KMS-11 (cell line): ENCODE measurements around the gene LCE2C.

Source experiments
- H2AFZ ChIP-seq: fragments of 200-600 bp; sonication (generic); 2 replicates; pipeline ENCODE4 v1.6.1; 2016; ENCODE audit warnings: antibody characterized with exemption, mixed run types, low read depth
- H3K27ac ChIP-seq: fragments of 200-600 bp; sonication (generic); 2 replicates; pipeline ENCODE4 v1.6.1; 2016; ENCODE audit warnings: mild to moderate bottlenecking, mixed run types
- H3K27me3 ChIP-seq: fragments of 200-600 bp; sonication (generic); 2 replicates; pipeline ENCODE4 v1.6.1; 2017; ENCODE audit warnings: mild to moderate bottlenecking, low read depth, mixed run types, moderate library complexity; ENCODE audit not compliant: insufficient read depth
- H3K36me3 ChIP-seq: fragments of 200-600 bp; sonication (generic); 2 replicates; pipeline ENCODE4 v1.6.1; 2017; ENCODE audit warnings: mild to moderate bottlenecking, mixed run types; ENCODE audit not compliant: insufficient read depth
- H3K4me1 ChIP-seq: fragments of 200-600 bp; sonication (generic); 2 replicates; pipeline ENCODE4 v1.6.1; 2016; ENCODE audit warnings: mild to moderate bottlenecking, low read depth, mixed run types; ENCODE audit not compliant: poor library complexity, severe bottlenecking
- H3K4me2 ChIP-seq: fragments of 200-600 bp; sonication (generic); 2 replicates; pipeline ENCODE4 v1.7.0; 2016; ENCODE audit warnings: mild to moderate bottlenecking, mixed run types
- H3K4me3 ChIP-seq: fragments of 200-600 bp; sonication (generic); IDR thresholded peaks from 2 replicates; pipeline ENCODE4 v1.6.1; 2017; ENCODE audit warnings: low read depth, low read length, mixed read lengths; ENCODE audit not compliant: insufficient read depth
- H3K79me2 ChIP-seq: fragments of 200-600 bp; sonication (generic); 2 replicates; pipeline ENCODE4 v1.6.1; 2016; ENCODE audit warnings: low read depth, mixed run types; ENCODE audit not compliant: insufficient read depth
- H3K9ac ChIP-seq: fragments of 200-600 bp; sonication (generic); 2 replicates; pipeline ENCODE4 v1.6.1; 2016; ENCODE audit warnings: mild to moderate bottlenecking, mixed run types
- H4K20me1 ChIP-seq: fragments of 200-600 bp; sonication (generic); 2 replicates; pipeline ENCODE4 v1.6.1; 2016; ENCODE audit warnings: mild to moderate bottlenecking, mixed run types; ENCODE audit not compliant: insufficient read depth
- CTCF ChIP-seq: fragments of 200-600 bp; sonication (generic); conservative IDR thresholded peaks from 2 replicates; pipeline ENCODE4 v1.6.1; 2017; ENCODE audit warnings: low read depth, mild to moderate bottlenecking, antibody characterized with exemption, low read length, moderate library complexity, mixed read lengths

LCE2C gene

GRCh38 chr1:152697701-152698600 is 22.9 kb downstream of the LCE2C start, which contains the start of gene LCE2A:
LCE2A (plus strand) TSS chr1:152698345; CDS start chr1:152698902, 557 bp downstream.
- H3K4me1 ChIP-seq: no peaks in the 10 kb centered on the region
- no peaks in the 10 kb centered on the region for H3K36me3 ChIP-seq
- no peak within 1 kb of the TSS for H2AFZ ChIP-seq
- no peak for TF ChIP-seq CTCF
- H3K27ac ChIP-seq: no peak within 1 kb of the TSS
- no peak within 1 kb of the TSS for H3K4me3 ChIP-seq
- no peak within 1 kb of the TSS for H3K9ac ChIP-seq
- no peaks in the 10 kb centered on the region for H3K79me2 ChIP-seq
- H3K27me3 ChIP-seq: no peaks in the 10 kb centered on the region
- no peaks in the 10 kb centered on the region for H4K20me1 ChIP-seq
- H3K4me2 ChIP-seq: no peak within 1 kb of the TSS

- H2AFZ ChIP-seq: no peak overlapping the region
- H3K27me3 ChIP-seq: no peaks in the 10 kb centered on the region
- H3K4me1 ChIP-seq: no peaks in the 10 kb centered on the region
- no peak overlapping the region for H3K4me2 ChIP-seq
- no peaks in the 10 kb centered on the region for H3K79me2 ChIP-seq
- H4K20me1 ChIP-seq: no peaks in the 10 kb centered on the region
- H3K27ac ChIP-seq: no peak overlapping the region
- H3K36me3 ChIP-seq: no peaks in the 10 kb centered on the region
- no peak for TF ChIP-seq CTCF
- no peak overlapping the region for H3K4me3 ChIP-seq
- no peak overlapping the region for H3K9ac ChIP-seq
These were observed 24.7 kb downstream of the LCE2C start for GRCh38 chr1:152699746-152700145.

- no peaks in the 10 kb centered on the region for H3K4me1 ChIP-seq
- H3K4me3 ChIP-seq: no peak within 1 kb of the TSS
- no peak within 1 kb of the TSS for H3K27ac ChIP-seq
- no peaks in the 10 kb centered on the region for H3K36me3 ChIP-seq
- no peaks in the 10 kb centered on the region for H4K20me1 ChIP-seq
- H3K27me3 ChIP-seq: no peaks in the 10 kb centered on the region
- no peak within 1 kb of the TSS for H2AFZ ChIP-seq
- no peak within 1 kb of the TSS for H3K4me2 ChIP-seq
- no peak for TF ChIP-seq CTCF
- no peak within 1 kb of the TSS for H3K9ac ChIP-seq
- no peaks in the 10 kb centered on the region for H3K79me2 ChIP-seq
These were observed 32.8 kb downstream of the LCE2C start, which contains the start of gene LCE4A for GRCh38 chr1:152707860-152708259. LCE4A (plus strand) TSS chr1:152708160; CDS start chr1:152709076, 916 bp downstream.

GRCh38 chr1:152718238-152718637 is 43.2 kb downstream of the LCE2C start:
- H3K36me3 ChIP-seq: no peaks in the 10 kb centered on the region
- H3K9ac ChIP-seq: no peak overlapping the region
- TF ChIP-seq CTCF: no peak
- H3K27me3 ChIP-seq: no peaks in the 10 kb centered on the region
- no peak overlapping the region for H3K4me3 ChIP-seq
- no peaks in the 10 kb centered on the region for H4K20me1 ChIP-seq
- no peak overlapping the region for H3K4me2 ChIP-seq
- H3K27ac ChIP-seq: no peak overlapping the region
- H3K79me2 ChIP-seq: no peaks in the 10 kb centered on the region
- no peaks in the 10 kb centered on the region for H3K4me1 ChIP-seq
- no peak overlapping the region for H2AFZ ChIP-seq
